HCT116 (cell line): ENCODE measurements around the gene RPLP2. TPM values are rescaled to one million over a fixed set of nuclear protein-coding genes. Genes with fewer than 3 reads are reported as not detected.

Experiments used
- ATAC-seq: fragments of 200-7000 bp; cut with Tn5 transposase; 2 replicates; pipeline ENCODE4 v1.9.1; 2020; ENCODE audit warnings: mild to moderate bottlenecking, moderate library complexity
- BruUV-seq: library from RNA; stranded (reverse); fragments of 400-500 nt; replicated peaks from 2 replicates; lab custom pipeline; 2021; lab: Mats Ljungman, UMichigan
- CTCF ChIA-PET: fragments of 300-600 bp; sonication (Branson Sonifier 250); formaldehyde crosslinking; loops from one replicate; lab custom pipeline; 2021; ENCODE audit warnings: antibody characterized with exemption; lab: Charles Lee
- POLR2A ChIA-PET: fragments of 300-600, 350-600 bp; sonication (Branson Sonifier 250); formaldehyde crosslinking; loops from one replicate; lab custom pipeline; 2021; ENCODE audit warnings: antibody characterized with exemption; lab: Charles Lee
- RAD21 ChIA-PET, 2 experiments: fragments of 300-600 bp; sonication (Branson Sonifier 250); formaldehyde crosslinking; loops; one replicate each; lab custom pipeline; 2023; ENCODE audit warnings: low total read pairs in 2 of 2; ENCODE audit not compliant: uncharacterized antibody in 2 of 2, unreplicated experiment in 2 of 2, low non-redundant PET in 1 of 2; lab: Charles Lee
- DNase-seq: peaks from one replicate; pipeline ENCODE4 v3.0.0-alpha.2; 2010; ENCODE audit warnings: low read depth, low spot score
- H2AFZ ChIP-seq: fragments of 200-600 bp; shearing (Covaris generic), sonication (generic); 2 replicates; pipeline ENCODE4 v1.6.1; 2017; ENCODE audit warnings: low read depth, mixed run types, mixed read lengths, antibody characterized with exemption, low read length; ENCODE audit not compliant: poor library complexity, severe bottlenecking
- H3K27ac ChIP-seq: 2 replicates; pipeline ENCODE4 v1.5.1; 2012; ENCODE audit warnings: low read depth, low read length
- H3K27me3 ChIP-seq: fragments of 200-600 bp; sonication (generic); 2 replicates; pipeline ENCODE4 v1.6.1; 2016; ENCODE audit warnings: mixed run types, low read length, mixed read lengths; ENCODE audit not compliant: insufficient read depth
- H3K36me3 ChIP-seq, 2 experiments: fragments of 200-500 bp in 1 of 2; fragments of 200-600 bp in 1 of 2; sonication (Bioruptor generic) in 1 of 2; sonication (generic) in 1 of 2; 2 replicates each; pipeline versions ENCODE4 v1.5.1 to v1.6.1; 2014 to 2016; ENCODE audit warnings: low read length in 2 of 2, inconsistent platforms in 1 of 2, mixed read lengths in 1 of 2, mixed run types in 1 of 2; ENCODE audit not compliant: insufficient read depth in 2 of 2, control insufficient read depth in 1 of 2
- H3K4me1 ChIP-seq, 2 experiments: fragments of 200-600 bp in 1 of 2; sonication (generic) in 1 of 2; 2 replicates each; pipeline versions ENCODE4 v1.5.1 to v1.6.1; 2012 to 2017; ENCODE audit warnings: low read length in 2 of 2, inconsistent platforms in 1 of 2, mild to moderate bottlenecking in 1 of 2, mixed read lengths in 1 of 2, mixed run types in 1 of 2, moderate library complexity in 1 of 2; ENCODE audit not compliant: insufficient read depth in 2 of 2, control insufficient read depth in 1 of 2
- H3K4me2 ChIP-seq: fragments of 200-600 bp; sonication (generic); 2 replicates; pipeline ENCODE4 v1.6.1; 2017; ENCODE audit warnings: mixed run types, low read length, mixed read lengths
- H3K4me3 ChIP-seq, 2 experiments: fragments of 200-600 bp in 1 of 2; sonication (generic) in 1 of 2; replicated peaks in 1 of 2; 2 replicates each; pipeline ENCODE4 v1.5.1; 2011 to 2016; ENCODE audit warnings: low read length in 2 of 2, control low read depth in 1 of 2, low read depth in 1 of 2, mild to moderate bottlenecking in 1 of 2, mixed read lengths in 1 of 2, mixed run types in 1 of 2
- H3K79me2 ChIP-seq: fragments of 200-600 bp; sonication (generic); 2 replicates; pipeline ENCODE4 v1.6.1; 2017; ENCODE audit warnings: mild to moderate bottlenecking, mixed run types, low read length, moderate library complexity, mixed read lengths; ENCODE audit not compliant: insufficient read depth
- H3K9ac ChIP-seq: fragments of 200-600 bp; sonication (generic); 2 replicates; pipeline ENCODE4 v1.6.1; 2016; ENCODE audit warnings: low read length, mixed read lengths
- H3K9me2 ChIP-seq: fragments of 200-600 bp; sonication (generic), shearing (Covaris generic); 2 replicates; pipeline ENCODE4 v1.6.1; 2017; ENCODE audit warnings: mixed run types, mild to moderate bottlenecking, moderate library complexity; ENCODE audit not compliant: insufficient read depth
- H3K9me3 ChIP-seq, 2 experiments: fragments of 200-500 bp in 1 of 2; fragments of 200-600 bp in 1 of 2; sonication (Bioruptor generic) in 1 of 2; sonication (generic) in 1 of 2; 2 replicates each; pipeline ENCODE4 v1.6.1; 2014 to 2017; ENCODE audit warnings: low read length in 2 of 2, mixed read lengths in 2 of 2, inconsistent platforms in 1 of 2, low read depth in 1 of 2, mild to moderate bottlenecking in 1 of 2, mixed run types in 1 of 2, moderate library complexity in 1 of 2; ENCODE audit not compliant: control insufficient read depth in 1 of 2, insufficient read depth in 1 of 2
- H4K20me1 ChIP-seq: fragments of 200-600 bp; sonication (generic), shearing (Covaris generic); 2 replicates; pipeline ENCODE4 v1.6.1; 2017; ENCODE audit warnings: mixed run types, mild to moderate bottlenecking, moderate library complexity; ENCODE audit not compliant: insufficient read depth
- ATF3 ChIP-seq: IDR thresholded peaks from 2 replicates; pipeline ENCODE4 v1.6.1; 2012
- EZH2phosphoT487 ChIP-seq: fragments of 200-600 bp; IDR thresholded peaks from 2 replicates; pipeline ENCODE4 v1.6.1; 2018; ENCODE audit warnings: antibody characterized with exemption, borderline replicate concordance
- FOSL1 ChIP-seq: IDR thresholded peaks from 2 replicates; pipeline ENCODE4 v1.6.1; 2012; ENCODE audit warnings: low read depth
- POLR2AphosphoS5 ChIP-seq: IDR thresholded peaks from 2 replicates; pipeline ENCODE4 v1.6.1; 2011; ENCODE audit warnings: mild to moderate bottlenecking, low read depth, low read length, moderate library complexity
- RAD21 ChIP-seq: IDR thresholded peaks from 2 replicates; pipeline ENCODE4 v1.6.1; 2012; ENCODE audit warnings: low read depth, mild to moderate bottlenecking
- REST ChIP-seq: IDR thresholded peaks from 2 replicates; pipeline ENCODE4 v1.6.1; 2012; ENCODE audit warnings: low read depth
- ZBTB33 ChIP-seq: IDR thresholded peaks from 2 replicates; pipeline ENCODE4 v1.6.1; 2011; ENCODE audit warnings: mild to moderate bottlenecking, low read length, moderate library complexity; ENCODE audit not compliant: insufficient replicate concordance; ENCODE audit errors: extremely low read depth
- ZFX ChIP-seq: fragments of 450-650 bp; IDR thresholded peaks from 2 replicates; pipeline ENCODE4 v1.6.1; 2017
- ZNF274 ChIP-seq: fragments of 200-500 bp; sonication (Bioruptor generic); IDR thresholded peaks from 2 replicates; pipeline ENCODE4 v1.6.1; 2014; ENCODE audit warnings: mild to moderate bottlenecking, low read depth, low read length, inconsistent platforms
- intact Hi-C: fragments of 100-400 bp; cut with micrococcal nuclease; formaldehyde crosslinking; loops from 2 replicates; pipeline ENCODE4 v1.10.0; 2022
- total RNA-seq: library from RNA; stranded (reverse); gene quantifications from one replicate; pipeline ENCODE4 v1.2.1, GENCODE V29; 2021; ENCODE audit not compliant: unreplicated experiment

RPLP2 gene
- total RNA-seq, 1 experiment from 2014 or later: 3,615 TPM

GRCh38 chr11:802693-803466, 6.9 kb upstream of the RPLP2 start (continued):
- TF ChIP-seq REST (no peak), FOSL1 (no peak)
- TF ChIP-seq, all 23 proteins: peak for 0

GRCh38 chr11:803467-803742, 6.4 kb upstream of the RPLP2 start:
- ATAC-seq (no peak), DNase-seq (no peak)
- ChIA-PET POLR2A (no interaction called here), RAD21 (no interaction called here), CTCF (no interaction called here)
- peaks cover 26 to 37% of the 10 kb centered on the region in 2 experiments for H3K4me1 ChIP-seq
- intact Hi-C loops: no loop called here
- BruUV-seq: no TSS peak
- peaks cover 21% of the 10 kb centered on the region for H3K79me2 ChIP-seq
- no peak for TF ChIP-seq POLR2AphosphoS5
- no peak for TF ChIP-seq ZFX
- TF ChIP-seq EZH2phosphoT487: no peak
- TF ChIP-seq RAD21: no peak
- no peak for TF ChIP-seq ZNF274
- TF ChIP-seq ATF3: no peak
- TF ChIP-seq ZBTB33: no peak
- H3K4me3 ChIP-seq: no peak overlapping the region; a peak in 1 of 4 replicates
- H3K9ac ChIP-seq: no peak overlapping the region
- no peaks in the 10 kb centered on the region for H3K27me3 ChIP-seq
- no peak overlapping the region for H2AFZ ChIP-seq
- no peaks in the 10 kb centered on the region for H3K9me3 ChIP-seq
- H4K20me1 ChIP-seq: no peaks in the 10 kb centered on the region
- H3K27ac ChIP-seq: no peak overlapping the region; the same call in 1 of the 2 replicates
- peaks cover 0 to 9% of the 10 kb centered on the region in 2 experiments; a peak in 1 of 4 replicates for H3K36me3 ChIP-seq
- H3K9me2 ChIP-seq: no peaks in the 10 kb centered on the region
- H3K4me2 ChIP-seq: no peak overlapping the region; the same call in 1 of the 2 replicates
